ENCODE data around the gene NSMCE1.

The NSMCE1 gene

GRCh38 chr16:27298132-27298531, 29.6 kb upstream of the NSMCE1 start:
- TF ChIP-seq CTCF (IDR thresholded peaks at IDR 0.05; ENCODE audit: low read length), result no peak
- no peak overlapping the region for H3K4me2 ChIP-seq (ENCODE audit: low read depth, low read length)
- H4K20me1 ChIP-seq (ENCODE audit: insufficient read depth, low read length), result no peaks in the 10 kb centered on the region
- no peaks in the 10 kb centered on the region for H3K4me1 ChIP-seq (ENCODE audit: low read length)
- no peaks in the 10 kb centered on the region for H3K36me3 ChIP-seq (replicated peaks; ENCODE audit: insufficient read depth, low read length)
- H3K4me3 ChIP-seq (ENCODE audit: low read length), result no peak overlapping the region
- no peak overlapping the region for H3K9ac ChIP-seq (ENCODE audit: low read length)
- DNase-seq, result no peak
- no peaks in the 10 kb centered on the region for H3K9me2 ChIP-seq (replicated peaks; ENCODE audit: insufficient read depth, low read length)
- no peak overlapping the region for H3K27ac ChIP-seq (ENCODE audit: low read length)
- H2AFZ ChIP-seq (ENCODE audit: low read length), result no peak overlapping the region
- H3K27me3 ChIP-seq (replicated peaks; ENCODE audit: insufficient read depth, low read length), result no peaks in the 10 kb centered on the region
- no peaks in the 10 kb centered on the region for H3F3A ChIP-seq (ENCODE audit: insufficient read depth, low read length)
- H3K9me3 ChIP-seq (replicated peaks; ENCODE audit: insufficient read depth, low read length), result no peaks in the 10 kb centered on the region
- no peaks in the 10 kb centered on the region for H3K79me2 ChIP-seq (ENCODE audit: low read length)

GRCh38 chr16:27293343-27293742, 24.8 kb upstream of the NSMCE1 start:
- H3K4me1 ChIP-seq (ENCODE audit: low read length), result no peaks in the 10 kb centered on the region
- H3K79me2 ChIP-seq (ENCODE audit: low read length), result no peaks in the 10 kb centered on the region
- no peak overlapping the region for H3K27ac ChIP-seq (ENCODE audit: low read length)
- no peak overlapping the region for H3K9ac ChIP-seq (ENCODE audit: low read length)
- H3K36me3 ChIP-seq (replicated peaks; ENCODE audit: insufficient read depth, low read length), result no peaks in the 10 kb centered on the region
- no peak overlapping the region for H3K4me2 ChIP-seq (ENCODE audit: low read depth, low read length)
- TF ChIP-seq EZH2phosphoT487 (IDR thresholded peaks at IDR 0.05; ENCODE audit: low read length) (no peak), EZH2 (optimal IDR thresholded peaks at IDR 0.05; ENCODE audit: low read depth, low read length) (no peak), CTCF (IDR thresholded peaks at IDR 0.05; ENCODE audit: low read length) (no peak)
- H3K9me3 ChIP-seq (replicated peaks; ENCODE audit: insufficient read depth, low read length), result no peaks in the 10 kb centered on the region
- H3K9me2 ChIP-seq (replicated peaks; ENCODE audit: insufficient read depth, low read length), result no peaks in the 10 kb centered on the region
- no peak overlapping the region for H3K4me3 ChIP-seq (ENCODE audit: low read length)
- H4K20me1 ChIP-seq (ENCODE audit: insufficient read depth, low read length), result no peaks in the 10 kb centered on the region
- no peaks in the 10 kb centered on the region for H3K27me3 ChIP-seq (replicated peaks; ENCODE audit: insufficient read depth, low read length)
- H2AFZ ChIP-seq (ENCODE audit: low read length), result no peak overlapping the region
- H3F3A ChIP-seq (ENCODE audit: insufficient read depth, low read length), result no peaks in the 10 kb centered on the region
- no peak for DNase-seq

GRCh38 chr16:27291722-27292240, 23.2 kb upstream of the NSMCE1 start:
- no peak for TF ChIP-seq EZH2 (optimal IDR thresholded peaks at IDR 0.05; ENCODE audit: low read depth, low read length)
- no peak for TF ChIP-seq EZH2phosphoT487 (IDR thresholded peaks at IDR 0.05; ENCODE audit: low read length)
- no peak for TF ChIP-seq CTCF (IDR thresholded peaks at IDR 0.05; ENCODE audit: low read length)
- H3K9me3 ChIP-seq (replicated peaks; ENCODE audit: insufficient read depth, low read length), result no peaks in the 10 kb centered on the region

More at GRCh38 chr16:27291722-27292240, 23.2 kb upstream of the NSMCE1 start:
- Histone ChIP-seq H3K27me3 (replicated peaks; ENCODE audit: insufficient read depth, low read length) (no peaks in the 10 kb centered on the region), H3K27ac (ENCODE audit: low read length) (no peak overlapping the region), H3K36me3 (replicated peaks; ENCODE audit: insufficient read depth, low read length) (no peaks in the 10 kb centered on the region), H2AFZ (ENCODE audit: low read length) (no peak overlapping the region), H4K20me1 (ENCODE audit: insufficient read depth, low read length) (no peaks in the 10 kb centered on the region), H3K4me2 (ENCODE audit: low read depth, low read length) (no peak overlapping the region), H3K4me3 (ENCODE audit: low read length) (no peak overlapping the region), H3K9me2 (replicated peaks; ENCODE audit: insufficient read depth, low read length) (no peaks in the 10 kb centered on the region), H3K9ac (ENCODE audit: low read length) (no peak overlapping the region), H3K79me2 (ENCODE audit: low read length) (no peaks in the 10 kb centered on the region), H3F3A (ENCODE audit: insufficient read depth, low read length) (no peaks in the 10 kb centered on the region), H3K4me1 (ENCODE audit: low read length) (no peaks in the 10 kb centered on the region)
- DNase-seq, result no peak
